Astrocyte of the hippocampus (primary cell): ENCODE data around the gene ITSN1.
"Not testable (repeated sequence)": the region's sequence is repeated elsewhere in the genome, so short reads cannot be mapped to it uniquely, and the experiment has no call there.

ENCODE experiments used
- DNase-seq: peaks from one replicate; pipeline ENCODE4 v3.0.0; 2011; ENCODE audit warnings: low read depth, low spot score

ITSN1 gene

GRCh38 chr21:33767960-33768359 is 125.7 kb downstream of the ITSN1 start:
- no peak for DNase-seq

- no peak for DNase-seq
Measured at GRCh38 chr21:33769057-33769456, 126.8 kb downstream of the ITSN1 start.

DNA sequence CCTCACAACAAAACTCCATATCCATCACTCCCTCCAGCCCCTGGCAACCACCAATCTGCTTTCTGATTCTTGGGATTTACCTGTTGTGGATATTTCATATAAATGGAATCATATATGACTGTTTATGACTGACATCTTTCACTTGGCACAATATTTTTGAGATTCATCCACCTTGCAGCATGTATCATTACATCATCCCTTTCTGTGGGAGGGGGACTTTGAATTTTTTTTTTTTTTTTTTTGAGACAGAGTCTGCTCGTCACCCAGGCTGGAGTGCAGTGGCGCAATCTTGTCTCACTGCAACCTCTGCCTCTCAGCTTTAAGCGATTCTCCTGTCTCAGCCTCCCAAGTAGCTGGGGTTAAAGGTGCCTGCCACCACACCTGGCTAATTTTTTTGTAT is 128.2 kb downstream of the ITSN1 start:
- DNase-seq: no peak

DNA sequence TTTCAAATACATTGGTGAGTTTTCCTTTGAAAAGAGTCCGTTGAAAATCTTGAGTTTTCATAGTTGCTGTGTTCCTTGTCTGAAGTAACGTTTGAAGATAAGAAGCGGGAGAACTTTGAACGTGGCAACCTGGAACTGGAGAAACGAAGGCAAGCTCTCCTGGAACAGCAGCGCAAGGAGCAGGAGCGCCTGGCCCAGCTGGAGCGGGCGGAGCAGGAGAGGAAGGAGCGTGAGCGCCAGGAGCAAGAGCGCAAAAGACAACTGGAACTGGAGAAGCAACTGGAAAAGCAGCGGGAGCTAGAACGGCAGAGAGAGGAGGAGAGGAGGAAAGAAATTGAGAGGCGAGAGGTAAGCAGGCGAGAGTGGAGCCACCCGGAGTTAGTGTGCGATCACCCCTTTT is 129.7 kb downstream of the ITSN1 start:
- no peak for DNase-seq

- DNase-seq: no peak
Measured at GRCh38 chr21:33774551-33774950, 132.2 kb downstream of the ITSN1 start.

- DNase-seq: no peak
Measured at GRCh38 chr21:33775100-33775828, 133.0 kb downstream of the ITSN1 start.

- DNase-seq: peak; percentile 67
Measured at GRCh38 chr21:33780631-33781030, 138.3 kb downstream of the ITSN1 start.

DNA sequence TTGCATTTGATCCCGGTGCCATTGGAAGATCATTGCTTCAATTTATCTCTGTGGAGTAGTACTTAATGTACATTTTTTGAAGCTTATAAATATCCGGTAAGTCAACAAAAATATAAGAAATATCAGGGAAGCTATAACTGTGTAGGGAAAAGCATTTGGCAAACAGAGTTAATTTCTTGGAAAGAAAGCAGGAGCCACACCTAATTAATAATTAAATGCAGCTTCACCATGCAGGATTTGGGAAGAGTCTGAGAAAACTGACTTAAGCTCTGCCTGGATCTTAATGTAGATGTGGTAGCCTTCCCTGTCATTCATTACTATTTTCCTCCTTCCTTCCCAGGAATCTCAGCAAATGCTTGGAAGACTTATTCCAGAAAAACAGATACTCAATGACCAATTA is 138.8 kb downstream of the ITSN1 start:
- no peak for DNase-seq

DNA sequence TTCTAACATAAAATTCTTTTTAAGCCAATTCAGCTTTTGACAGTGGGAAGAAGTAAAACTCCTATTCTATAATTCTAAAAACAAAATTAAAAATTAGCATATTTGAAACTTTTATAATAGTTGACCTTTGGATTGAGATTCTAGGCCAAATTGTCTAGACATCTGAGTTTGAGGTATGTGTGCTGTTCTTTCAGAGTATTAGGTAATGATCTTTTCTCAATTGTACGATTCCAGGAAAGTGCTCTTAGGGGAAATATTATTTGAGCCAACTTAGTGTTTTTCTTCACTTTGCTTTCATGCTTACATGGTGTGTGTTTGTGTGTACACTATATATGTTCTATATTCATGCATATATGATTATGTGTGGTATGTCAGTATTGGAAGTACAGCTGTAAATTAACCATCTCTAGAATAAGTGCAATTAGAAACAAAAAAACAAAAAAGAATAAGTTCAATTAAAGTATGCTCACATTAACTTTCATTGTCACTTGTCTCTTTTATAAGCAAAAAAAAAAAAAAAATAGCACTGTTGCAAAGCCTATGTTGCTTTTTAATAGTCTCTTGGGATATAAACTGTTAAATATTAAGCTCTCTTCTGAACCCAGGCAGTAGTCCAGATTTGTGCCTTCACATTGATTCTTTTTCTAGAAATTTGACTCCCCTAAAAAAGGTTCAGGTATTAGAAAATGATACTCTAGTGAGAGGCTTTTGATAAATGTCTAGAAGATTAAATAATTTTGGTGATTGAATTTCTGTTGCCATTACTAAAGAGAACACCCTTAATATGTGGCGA is 141.1 kb downstream of the ITSN1 start:
- DNase-seq: no peak

DNA sequence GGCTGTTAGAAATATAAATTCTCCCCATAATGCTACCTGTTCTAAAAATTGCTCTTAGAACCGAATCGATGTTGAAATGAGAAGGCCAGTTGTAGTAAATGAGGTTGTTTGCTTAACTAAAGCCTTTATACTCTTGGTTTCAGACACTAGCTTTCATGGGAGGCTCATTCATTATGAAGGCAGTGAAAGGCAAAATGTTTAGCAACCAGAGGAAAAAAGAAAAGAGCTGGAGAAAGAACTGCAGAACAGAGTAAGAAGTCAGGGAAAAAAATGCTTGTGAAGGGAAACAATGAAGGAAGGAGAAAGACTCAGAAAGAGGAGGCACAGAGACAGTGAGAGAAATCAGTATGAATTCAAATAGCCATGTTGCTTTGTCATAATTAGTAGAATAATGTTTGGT is 145.1 kb downstream of the ITSN1 start:
- no peak for DNase-seq

- DNase-seq: not testable (repeated sequence)
Measured at GRCh38 chr21:33788438-33788837, 146.1 kb downstream of the ITSN1 start.

DNA sequence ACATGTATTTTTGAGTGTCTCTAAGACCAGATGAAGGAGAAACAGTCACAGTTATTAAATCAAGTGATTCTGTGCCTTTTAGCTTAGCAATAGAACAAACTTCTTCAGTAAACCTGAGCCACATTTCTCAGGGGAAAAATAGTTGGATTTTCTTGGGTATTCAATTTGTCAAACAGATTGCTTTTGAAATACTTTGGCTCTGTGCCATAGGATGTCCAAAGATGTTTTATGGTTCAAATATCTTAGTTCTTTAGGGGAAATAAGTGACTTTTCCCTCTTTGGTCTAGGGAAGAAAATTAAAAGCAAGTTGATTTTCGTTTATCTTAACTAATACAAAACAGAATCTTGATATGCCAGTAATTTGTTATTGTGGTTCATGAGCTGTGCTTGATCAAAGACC is 147.4 kb downstream of the ITSN1 start:
- DNase-seq: no peak

- no peak for DNase-seq
Measured at GRCh38 chr21:33791073-33791472, 148.8 kb downstream of the ITSN1 start.

DNA sequence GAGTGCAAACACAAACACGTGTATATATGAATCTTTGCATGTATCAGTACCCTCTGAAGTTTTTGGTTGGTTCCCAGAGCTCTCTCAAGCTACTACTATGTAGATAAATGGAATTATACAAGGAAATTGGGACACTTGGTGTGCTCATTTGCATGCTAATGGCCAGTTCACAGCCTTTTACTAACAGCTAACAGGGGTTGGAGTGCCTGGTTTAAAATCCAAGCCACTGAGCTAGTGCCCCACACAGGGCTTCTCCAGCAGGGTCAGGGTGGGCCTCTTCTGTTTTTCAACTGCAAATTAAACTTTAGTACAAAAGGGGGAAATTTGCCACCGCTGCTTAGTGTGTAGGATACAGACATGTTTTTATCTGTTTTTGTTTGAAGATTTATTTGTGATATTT is 152.3 kb downstream of the ITSN1 start:
- DNase-seq: no peak

- no peak for DNase-seq
Measured at GRCh38 chr21:33797565-33797964, 155.3 kb downstream of the ITSN1 start.

GRCh38 chr21:33799378-33800090 is 157.2 kb downstream of the ITSN1 start:
- no peak for DNase-seq

DNA sequence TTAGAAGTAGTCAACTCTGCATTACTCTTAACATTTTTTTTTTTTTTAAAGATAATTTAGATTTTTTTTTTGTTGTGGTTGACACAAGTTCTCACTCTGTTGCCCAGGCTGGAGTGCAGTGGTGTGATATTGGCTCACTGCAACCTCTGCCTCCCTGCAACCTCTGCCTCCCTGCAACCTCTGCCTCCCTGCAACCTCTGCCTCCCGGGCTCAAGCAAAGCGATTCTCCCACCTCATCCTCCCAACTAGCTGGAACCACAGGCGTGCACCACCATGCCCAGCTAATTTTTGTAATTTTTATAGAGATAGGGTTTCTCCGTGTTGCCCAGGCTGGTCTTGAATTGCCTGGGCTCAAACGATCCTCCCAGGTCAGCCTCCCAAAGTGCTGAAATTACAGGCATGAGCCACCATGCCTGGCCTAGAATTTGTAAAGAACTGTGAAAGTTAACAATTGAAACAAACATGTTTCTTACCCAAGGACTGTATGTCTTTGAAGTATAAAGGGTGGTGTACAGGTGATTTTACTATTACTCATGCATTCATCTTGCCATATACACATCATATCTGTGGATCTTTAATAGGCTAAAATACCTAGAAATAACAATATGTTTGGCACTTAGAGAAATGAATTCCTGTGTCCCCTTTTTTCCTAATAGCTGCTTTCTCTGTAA is 158.6 kb downstream of the ITSN1 start:
- no peak for DNase-seq

- DNase-seq: peak; percentile 77
Measured at GRCh38 chr21:33801424-33802405, 159.4 kb downstream of the ITSN1 start.

DNA sequence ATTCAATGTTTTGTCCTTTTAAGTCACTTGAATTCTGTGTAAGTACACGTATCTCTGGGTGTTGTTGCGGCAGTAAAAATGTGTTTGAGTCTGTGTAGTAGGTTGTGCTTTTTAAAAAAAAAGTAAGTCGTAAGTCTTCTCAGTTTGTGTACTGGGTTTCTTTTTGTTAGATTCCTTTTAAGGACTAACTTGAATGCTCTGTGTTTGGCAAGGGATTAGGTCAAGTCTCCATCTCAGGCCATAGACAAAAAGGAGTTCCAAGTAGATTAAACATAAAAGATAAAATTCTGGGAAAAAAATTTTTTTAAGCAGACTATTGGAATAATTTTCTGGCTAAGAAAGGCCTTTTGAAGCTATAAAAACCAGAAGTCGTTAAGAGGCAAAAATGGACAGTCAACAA is 160.2 kb downstream of the ITSN1 start:
- DNase-seq: no peak

DNA sequence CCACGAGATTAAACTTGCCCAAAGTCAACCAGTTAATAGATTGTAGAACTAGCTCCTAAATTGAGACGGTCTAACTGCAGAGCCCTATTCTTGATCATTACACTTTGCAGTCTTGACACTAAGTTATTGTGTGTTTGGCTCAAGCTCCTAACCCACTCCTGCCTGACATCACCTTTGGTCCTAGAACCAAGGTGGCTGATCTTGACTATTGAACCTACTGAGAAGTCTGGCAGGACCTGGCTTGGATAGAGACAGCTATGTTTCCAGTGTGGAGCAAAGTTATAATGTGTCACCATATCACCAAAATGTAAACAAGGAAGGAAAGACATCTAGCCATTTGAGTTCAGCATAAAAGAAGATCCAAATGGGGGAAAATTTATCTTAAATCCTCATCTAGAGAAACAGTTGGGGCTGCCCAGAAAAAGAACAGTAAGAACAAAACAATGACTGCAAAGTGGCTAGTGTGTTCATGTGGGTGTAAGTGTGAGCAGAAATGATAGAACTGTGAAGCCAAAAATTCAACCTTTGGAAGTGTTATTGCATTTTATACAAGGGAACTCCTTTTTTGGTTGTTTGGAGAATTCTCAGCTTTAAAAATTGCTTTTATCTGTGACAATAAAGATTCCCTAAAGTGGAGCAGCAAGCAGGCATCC is 166.5 kb downstream of the ITSN1 start:
- DNase-seq: no peak
